ENCODE results near the gene NAB1.

DNA sequence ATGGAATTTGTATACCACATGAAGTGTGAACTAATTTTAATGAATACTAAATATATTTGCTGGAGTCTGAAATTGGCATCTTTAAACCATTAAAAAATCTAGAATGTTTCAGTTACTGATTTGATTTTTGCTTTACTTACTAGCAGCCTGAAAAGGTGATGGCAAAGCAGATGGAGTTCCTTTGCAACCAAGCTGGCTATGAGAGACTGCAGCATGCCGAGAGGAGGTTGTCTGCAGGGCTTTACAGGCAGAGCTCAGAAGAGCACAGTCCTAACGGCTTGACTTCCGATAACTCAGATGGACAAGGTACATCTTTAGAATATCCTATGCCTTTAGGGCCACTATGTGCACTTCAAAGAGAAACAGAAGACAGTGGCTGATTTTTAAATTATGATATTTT lies 36.5 kb downstream of the NAB1 start:
- TF ChIP-seq NFRKB (IDR thresholded peaks at IDR 0.05): no peak
- TF ChIP-seq SP1 (IDR thresholded peaks at IDR 0.05): no peak
- TF ChIP-seq SUZ12 (IDR thresholded peaks at IDR 0.05): no peak
- TF ChIP-seq LEF1 (IDR thresholded peaks at IDR 0.05; ENCODE audit: borderline replicate concordance): no peak

Measured in HEK293T (cell line).